Activated naive CD4-positive, alpha-beta T cell (primary cell): ENCODE measurements around the gene C3orf18.

Experiments used
- DNase-seq, 4 experiments: peaks; one replicate each; lab custom pipeline; 2025; lab: John Stamatoyannopoulos, UW

C3orf18 gene

DNA sequence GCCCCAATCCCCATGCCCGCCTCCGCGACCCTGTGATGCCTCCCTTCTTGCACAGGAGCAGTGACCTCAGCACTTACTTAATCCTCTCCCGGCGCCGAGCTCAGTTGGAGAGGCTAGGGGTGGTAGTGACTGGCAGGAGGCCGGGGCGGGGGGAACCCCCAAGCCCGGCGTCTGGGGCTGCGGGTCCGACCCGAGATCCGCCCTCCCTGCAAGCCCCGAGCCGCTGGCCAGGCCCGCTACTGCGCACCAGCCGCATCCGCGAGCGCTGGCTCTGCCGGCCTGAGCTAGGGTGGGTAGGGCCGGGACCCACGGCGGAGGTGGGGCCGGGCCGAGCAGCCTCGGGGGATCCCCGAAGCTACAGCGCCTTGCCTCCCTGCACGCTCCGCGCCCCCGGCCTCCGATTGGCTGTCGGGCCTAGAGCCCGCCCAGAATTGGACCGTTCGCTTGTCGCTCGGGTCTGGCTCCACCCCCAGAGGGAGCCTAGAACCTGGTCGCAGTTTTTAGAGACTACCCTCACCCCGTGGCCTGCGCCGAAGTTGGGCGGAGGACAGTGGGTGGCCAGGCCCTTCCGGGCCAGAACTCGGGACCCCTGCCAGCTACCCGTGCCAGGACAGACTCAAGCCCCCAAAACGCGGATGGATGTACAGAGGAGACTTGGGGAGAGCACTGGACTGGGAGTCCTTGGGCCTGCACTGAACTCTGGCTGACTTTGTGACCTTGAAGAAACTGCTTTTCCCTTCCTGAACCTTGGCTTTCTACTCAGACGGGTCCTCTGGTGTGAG lies at the start of gene C3orf18:
TSS of gene C3orf18 (minus strand) at position 362 of the 782 bp plus-strand sequence. CDS start 2,048 bp downstream, outside the sequence.
- DNase-seq: peak; percentile 73 to 87 (median 80)

DNA sequence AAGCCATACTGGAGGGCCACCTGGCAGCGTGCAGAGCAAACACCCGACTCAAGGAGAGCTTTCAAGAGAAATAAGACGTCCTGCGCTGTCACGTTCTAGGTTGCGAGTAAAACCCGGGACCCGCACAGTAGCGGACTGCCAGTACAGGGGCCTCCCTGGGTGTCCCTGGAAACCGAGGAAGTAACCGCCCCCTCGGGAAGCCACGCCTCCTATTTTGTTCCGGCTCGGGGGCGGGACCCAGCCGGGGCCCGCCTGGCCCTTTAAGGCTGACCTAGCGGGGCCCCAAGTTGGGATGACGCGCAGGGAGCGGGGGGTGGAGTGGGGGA lies 49.2 kb upstream of the C3orf18 start:
- DNase-seq: peak; percentile 81 to 88 (median 84)

DNA sequence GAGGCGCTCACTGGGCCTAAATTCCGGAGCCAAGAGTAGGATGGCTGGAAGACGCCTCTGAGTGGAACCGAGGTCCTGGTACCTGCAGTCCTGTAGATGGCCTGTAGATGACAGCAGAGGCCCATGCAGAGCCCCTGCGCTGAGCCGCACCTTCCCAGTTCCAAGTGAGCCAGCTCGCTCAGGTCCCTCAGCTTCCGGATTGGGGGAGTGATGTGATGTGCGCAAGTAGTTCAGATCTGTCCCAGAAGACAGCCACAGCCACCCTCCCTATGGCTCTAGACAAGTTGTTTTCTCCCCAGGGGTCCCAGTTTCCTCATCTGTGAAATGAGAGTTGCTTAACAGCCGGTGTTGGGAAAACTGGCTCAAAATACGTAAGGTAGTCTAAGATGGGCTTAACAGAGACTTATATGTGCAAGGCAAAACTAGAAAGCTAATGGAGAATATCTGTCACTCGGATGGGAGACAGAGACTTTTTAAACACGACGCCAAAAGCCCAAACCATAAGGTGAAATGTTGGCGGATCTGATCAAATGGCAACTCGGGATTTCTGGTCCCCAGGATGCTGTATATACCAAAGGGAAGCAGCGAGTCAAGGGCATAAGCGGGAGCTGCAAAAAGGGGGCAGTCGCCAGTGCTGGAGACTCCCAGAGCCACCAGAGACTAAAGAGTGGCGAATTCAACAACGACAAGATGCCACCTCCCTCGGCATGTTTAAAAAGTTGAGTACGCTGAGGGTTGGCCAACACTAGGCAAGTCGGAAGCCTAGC lies 48.6 kb upstream of the C3orf18 start:
- DNase-seq: peak; percentile 54 to 68 (median 60)

DNA sequence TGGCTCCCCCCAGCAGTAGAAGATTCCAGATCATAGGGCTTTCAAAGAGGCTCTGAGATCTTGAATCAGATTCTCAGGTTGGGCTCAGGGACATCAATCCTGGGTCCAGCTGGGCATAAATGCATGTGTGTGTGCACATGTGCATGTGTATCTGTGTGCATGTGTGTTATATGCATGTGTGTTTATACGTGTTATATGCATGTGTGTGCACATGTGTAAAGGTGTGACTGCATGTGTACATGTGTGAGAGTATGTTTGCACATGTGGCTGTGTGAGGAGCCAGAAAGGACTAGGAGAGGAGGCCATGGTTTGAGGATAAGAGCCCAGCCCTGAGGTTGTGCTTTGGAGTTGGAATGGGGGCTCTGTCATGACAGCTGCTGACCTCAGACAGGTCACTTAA lies 47.6 kb upstream of the C3orf18 start:
- no peak for DNase-seq

DNA sequence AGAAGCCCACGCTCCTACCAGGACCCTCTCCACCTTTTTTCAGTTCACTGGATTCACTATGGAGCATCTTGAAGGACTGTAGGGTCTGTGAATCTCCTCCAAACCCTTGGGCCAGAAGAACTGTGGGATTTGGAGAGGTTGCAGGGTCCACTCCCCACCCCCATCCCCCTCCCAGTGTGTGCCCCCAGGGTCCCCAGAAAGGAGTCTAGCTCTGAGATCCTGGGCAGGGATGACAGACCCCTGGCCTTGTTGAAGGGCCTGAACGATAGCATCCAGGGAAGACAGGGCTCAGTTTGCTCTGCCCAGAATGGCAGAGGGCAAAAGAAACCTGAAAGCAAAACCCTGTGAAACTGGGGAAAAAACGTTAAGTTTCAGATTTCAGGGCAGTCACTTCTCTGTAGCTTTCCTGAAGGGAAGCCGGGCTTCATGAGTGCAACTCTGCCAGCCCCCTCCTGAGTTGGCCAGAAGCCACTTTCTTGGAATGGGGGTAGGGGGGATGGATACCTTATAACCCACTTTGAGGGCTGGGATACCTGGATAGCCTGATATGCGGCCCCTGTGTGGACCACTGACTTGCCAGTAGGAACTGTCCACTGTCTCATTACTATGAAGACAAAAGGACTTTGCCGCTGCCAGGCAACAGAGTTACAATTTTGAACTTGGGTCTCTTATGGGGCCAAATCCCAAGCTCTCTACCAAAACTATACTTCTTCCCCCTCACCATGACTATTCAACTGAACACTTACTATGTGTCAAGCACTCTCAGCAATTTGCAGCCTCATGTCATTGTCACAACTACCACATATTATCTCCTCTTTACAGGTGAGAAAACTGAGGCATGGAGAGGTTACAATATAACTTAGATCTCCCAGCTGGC lies 45.7 kb upstream of the C3orf18 start:
- DNase-seq: no peak

DNA sequence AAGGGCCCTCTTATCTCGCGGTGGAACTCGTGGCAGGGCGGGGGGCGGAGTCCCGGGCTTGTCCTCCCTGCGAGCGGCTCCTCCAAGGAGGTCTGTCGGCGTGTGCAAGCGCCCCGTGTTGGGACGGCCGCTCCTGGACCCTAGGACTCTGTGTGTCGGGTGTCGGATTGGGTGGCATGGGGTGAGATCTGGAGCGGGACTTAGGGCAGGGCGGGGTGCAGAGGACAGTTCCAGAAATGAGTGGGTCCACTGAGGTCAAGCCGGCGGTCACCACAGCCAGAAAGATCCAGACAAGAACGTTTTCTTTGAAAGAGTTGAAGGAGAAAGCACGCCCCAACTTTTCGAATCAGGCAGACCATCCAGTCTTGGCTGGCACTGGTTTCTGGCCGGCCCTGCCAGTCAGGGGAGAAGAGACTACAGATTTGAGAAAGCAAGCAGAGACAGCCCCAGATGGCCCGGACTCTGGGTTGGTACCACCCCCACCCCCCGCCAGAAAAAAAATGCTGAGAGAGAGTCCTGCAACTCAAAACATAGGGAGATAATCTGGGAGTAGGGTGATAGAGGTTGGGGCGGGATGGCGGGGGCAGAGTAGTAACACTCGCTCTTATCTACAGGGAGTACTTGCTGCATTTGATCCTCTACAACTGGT lies 44.8 kb upstream of the C3orf18 start:
- DNase-seq: no peak

DNA sequence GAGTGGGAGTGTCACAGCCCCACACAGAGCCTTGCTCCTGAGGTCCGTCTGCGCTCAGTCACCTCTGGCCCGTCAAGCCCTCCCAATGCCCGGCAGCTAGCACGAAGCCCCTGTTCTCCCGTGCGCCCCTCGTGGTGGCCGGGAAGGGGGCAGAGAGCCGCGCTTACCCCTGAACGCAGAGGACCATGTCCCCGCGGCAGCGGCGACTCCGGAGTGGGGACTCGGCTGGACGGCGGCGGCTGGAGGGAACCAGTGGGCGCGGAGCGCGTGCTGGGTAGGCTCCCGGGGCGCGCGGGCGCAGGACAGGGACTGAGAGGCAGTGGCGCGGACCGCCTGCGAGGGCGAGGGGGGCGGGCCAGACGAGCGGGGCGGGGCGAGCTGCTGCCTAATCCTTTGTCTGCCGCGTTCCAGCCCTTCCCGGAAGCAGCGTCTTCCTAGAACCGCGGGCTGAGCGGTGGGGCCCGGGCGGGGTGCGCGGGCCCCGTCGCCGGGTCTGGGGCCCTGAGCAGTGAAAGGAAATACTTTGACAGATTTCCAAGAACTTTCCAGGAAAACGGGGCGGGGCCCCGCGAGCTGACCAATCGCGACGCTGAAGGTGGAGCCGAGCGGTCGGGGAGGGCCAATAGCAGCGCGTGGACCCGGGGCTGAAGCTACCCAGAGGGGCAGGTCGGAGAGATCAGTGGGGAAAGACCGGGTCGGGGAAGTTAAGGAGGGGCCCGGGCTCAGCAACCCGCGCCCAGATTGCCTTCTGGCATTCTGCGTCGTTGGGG lies 44.1 kb upstream of the C3orf18 start, which contains the start of gene CISH:
TSS of gene CISH (minus strand) at position 311 of the 770 bp plus-strand sequence. CDS start at position 187, 124 bp downstream.
- DNase-seq: peak; percentile 83 to 96 (median 90)

DNA sequence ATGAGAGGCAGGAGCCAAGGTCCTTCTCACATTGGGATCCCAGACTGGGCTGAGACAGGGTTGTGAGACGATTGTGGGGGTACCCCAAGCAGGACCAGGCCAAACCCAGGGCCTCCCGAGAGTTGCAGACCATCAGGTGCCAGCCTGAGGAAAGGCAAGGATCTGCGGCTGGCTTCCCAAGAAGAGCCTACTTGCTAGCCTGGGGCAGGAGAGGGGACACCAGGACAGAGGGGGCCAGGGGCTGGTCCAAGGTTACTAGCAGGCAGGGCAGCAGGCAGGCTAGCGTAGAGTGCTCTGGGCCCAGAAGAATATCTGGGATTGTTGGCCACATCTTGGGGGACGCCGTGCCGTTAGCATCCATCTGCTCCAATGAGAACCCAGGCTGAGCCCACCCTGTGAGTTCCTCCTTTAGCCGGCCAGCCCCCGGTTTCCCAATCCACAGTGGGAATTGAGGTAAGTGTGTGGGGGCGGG lies 43.5 kb upstream of the C3orf18 start:
- no peak for DNase-seq

DNA sequence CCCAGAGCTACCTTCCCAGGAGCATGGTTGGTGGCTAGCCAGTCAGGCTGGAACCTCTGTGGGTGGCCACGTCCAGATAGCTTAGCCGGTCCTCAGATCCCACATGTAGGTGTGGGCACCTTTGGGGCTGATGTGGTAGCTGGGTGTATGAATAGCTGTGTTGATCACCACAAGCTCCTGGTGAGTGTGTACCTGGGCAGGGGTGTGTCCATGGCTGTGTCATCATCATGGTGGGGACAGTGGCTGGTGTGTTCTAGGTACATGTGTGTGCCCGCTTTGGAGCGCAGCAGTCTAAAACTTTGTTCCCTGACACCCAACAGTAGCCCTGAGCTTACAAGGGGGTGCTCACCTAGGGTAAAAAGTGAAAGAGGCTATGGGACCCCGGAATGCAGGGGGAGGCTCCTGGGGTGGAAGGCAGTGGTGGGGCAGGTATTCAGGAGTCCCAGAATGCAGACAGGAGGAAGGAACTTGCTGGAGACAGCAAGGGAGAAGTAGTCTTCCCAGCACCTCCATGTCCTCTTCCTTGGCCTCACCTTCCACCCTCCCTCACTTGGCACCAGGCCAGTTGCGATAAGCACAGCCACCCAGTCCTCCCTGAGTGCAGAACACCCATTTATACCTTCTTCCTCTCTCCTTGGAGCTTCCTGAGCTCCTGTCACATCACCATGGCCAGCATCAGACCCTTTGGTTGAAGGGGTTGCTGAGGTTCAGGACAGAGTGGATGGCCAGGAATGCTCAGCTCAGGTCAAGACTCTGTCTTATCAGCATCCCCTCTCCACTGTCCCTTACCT lies 42.8 kb upstream of the C3orf18 start:
- DNase-seq: peak in 1 of 4 experiments; percentile 23

DNA sequence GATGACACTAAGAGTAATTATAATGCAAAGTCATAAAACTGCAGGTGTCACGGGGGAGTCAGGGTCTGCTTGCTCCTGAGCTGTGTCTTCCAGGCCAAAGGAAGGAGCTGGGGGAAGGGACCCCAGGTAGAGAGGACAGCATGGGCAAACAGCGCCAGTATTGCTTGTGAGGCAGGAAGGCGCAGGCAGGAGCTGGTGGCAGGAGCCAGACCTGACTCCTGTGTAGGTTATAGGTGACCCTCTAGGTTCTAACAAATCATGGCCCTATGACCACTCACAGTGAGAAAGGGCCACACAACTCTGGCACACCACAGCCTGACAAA lies 42.2 kb upstream of the C3orf18 start:
- DNase-seq: no peak

DNA sequence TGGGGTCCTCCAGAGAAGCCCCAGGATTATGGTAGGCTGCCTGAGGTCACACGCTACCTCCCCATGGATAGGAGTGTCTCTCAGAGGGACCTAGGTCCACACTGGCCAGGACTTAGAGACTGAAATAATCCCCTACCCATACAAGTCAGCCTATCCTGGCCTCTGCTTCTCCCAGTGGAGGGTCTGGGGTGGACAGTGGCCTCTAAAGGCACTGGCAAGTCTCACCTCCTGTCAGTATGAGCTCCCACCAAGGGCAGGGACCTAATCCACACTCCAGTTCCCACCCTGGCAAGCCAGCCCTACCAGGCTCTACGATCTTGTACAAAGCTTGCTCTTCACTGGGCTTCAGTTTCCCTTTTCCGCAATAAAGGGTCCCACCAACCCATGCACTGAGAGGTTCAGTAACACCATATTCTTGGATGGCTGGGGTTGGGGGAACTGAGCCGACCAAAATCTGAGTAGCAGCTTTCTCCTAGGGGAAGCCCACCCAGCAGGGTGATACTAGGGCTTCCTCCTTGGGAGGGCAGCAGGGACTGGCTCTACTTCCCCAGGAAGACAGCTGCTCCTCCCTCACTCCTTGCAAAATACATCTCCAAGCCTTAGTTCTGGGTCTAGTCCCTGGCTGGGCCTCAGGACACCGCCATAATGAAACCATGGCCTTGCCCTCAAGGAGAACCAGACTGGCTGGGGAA lies 41.7 kb upstream of the C3orf18 start:
- no peak for DNase-seq

DNA sequence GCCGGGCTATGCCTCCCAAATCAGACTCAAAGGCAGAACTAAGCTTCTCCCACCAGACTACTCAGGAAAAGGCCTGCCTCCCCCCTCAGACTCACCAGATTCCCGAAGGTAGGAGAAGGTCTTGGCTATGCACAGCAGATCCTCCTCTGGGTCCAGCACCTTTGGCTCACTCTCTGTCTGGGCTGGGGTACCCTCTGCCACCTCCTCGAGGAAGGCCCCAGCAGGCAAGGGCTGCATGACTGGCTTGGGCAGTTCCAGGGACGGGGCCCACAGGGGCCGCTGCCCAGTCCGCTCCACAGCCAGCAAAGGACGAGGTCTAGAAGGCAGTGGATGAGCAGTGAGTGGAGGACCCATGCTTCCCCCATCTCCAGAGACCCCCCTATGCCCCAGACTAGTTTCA lies 40.7 kb upstream of the C3orf18 start:
- DNase-seq: no peak

DNA sequence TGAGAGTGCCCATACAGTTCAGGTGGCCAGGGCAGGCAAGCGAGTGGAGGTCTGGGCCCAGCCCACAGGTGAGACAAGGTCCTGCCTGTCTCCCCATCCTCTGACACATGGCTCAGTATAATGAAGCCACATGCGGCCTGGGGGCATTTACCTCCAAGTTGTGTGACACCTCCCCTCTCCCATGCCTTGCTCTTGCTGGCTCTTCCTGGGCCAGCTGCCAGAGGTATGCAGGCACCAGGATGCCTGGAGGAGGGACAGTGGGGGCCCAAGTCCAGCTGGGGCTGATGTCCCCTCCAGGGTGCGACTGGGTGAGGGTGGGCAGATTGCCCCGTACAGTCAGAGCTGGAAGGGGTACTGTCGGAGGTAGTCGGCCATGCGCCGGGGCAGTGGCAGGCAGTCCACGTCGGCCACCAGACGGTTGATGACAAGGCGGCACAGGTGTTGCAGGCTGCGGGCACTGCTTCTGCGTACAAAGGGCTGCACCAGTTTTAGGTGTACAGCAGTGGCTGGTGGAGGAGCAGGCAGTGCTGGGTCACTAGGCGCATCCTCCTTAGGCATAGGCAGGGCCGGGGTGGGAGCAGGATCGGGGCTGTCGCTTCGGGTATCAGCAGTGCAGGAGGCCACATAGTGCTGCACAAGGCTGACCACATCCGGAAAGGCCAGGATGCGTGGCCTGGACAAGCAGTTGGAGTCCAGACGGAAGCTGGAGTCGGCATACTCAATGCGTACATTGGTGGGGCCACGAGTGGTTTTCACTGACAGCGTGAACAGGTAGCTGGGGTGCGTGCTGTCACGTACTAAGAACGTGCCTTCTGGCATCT lies 39.9 kb upstream of the C3orf18 start:
- no peak for DNase-seq

DNA sequence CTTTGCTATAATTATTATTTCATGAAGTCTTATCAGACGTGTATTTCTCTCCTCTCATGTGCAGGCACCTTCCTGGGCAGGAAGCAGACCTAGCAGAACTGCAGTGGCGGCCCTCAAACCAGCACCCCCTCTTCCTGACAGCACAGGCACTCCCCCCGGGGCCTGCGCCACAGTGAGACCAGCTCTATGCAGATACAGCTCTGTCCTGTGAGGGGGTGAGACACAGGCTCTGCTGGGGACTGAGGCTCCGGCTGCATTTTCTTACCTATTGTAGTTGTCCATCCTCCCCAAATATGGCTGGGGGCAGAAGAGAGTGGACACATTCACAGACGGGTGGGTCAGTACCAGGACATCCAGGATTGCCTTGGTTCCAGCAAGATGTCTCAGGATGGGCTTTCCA lies 39.0 kb upstream of the C3orf18 start:
- peak in 2 of 4 experiments; percentile 20 to 27 for DNase-seq

DNA sequence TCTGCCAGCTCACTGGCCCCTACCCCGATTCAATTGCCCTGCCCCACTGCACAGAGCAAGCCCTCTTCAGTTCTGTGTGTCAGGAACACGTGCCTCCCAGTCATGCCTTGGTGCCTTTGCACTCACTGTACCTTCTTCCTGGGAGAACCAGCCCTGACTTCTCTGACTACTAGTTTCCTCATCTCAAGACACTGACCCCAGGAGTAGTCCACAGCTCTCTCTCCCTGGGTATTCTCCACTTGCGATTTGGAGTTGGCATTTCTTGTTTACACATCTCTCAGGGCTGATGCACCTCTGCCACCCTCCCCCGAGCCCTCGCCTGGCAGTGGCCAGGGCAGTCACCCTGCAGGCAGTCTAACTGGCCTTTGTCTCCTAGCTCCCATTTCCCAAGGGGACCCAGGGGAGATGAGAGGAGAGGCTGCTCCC lies 38.4 kb upstream of the C3orf18 start:
- DNase-seq: no peak

DNA sequence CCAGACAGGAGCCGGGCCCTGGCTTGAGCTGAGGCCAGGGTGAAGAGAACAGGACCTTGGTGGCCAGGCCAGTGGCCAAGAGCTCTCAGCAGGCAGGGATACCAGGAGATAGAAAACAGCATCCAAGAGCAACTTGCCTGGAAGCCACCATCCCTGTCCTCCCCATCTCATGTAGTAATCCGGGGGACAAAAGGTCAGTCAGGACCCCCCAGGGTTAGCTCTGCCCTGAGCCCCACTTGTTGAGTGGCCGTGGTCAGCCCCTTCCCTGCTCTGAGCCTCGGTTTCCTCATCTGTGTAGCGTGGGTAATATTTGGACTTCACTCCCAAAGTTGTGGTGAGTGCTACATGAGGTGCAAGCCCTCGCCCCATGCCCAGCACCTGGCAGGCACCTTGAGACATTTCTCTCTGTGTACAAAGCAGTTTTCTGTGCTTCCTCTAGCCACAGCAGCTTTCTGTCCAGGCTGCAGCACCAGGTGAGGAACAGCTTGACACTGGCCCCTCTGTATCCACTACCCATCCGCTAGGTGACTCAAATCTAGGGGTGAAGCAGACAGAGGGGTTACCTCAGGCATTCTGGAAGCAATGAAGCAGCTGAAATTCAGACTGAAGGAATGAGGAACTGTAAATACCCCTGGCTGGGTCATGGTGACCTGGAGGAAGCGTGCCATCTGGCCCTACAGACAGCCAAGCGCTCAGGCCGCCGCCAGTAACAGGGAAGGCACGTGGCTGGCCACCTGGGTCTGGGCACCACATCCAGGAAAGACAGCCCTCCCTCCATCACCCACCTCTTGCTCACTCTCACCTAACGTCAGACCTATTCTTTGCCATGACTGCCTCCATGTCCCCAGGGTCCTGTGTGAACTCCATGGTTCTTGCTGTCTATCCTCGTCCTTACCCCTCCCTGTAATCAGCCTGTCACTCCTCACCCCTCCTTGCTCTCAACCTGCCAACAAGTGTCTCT lies 37.4 kb upstream of the C3orf18 start:
- DNase-seq: no peak

DNA sequence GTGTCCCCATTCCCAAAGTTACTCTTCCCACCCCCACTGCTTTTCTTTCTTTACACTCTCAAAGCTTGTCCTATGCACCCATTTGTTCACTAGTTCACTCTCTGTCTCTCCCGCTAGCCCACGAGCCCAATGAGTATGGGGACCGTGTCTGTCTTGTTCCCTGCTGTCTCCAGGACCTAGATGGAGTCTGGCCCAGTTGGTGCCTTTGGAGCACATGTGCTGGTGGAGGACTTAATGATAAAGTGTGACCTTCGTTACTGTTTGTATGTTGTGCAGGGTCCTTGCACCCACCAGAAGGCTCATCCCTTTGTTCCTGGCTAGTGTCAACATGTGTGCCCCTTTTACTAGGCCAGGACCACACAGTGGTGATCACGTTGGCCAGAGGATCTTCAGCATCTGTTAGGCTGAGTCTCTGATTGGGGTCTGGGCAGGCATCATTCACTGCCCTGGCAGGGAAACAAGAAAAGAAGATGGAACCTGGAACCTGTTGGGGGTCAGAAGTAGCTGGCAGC lies 36.6 kb upstream of the C3orf18 start:
- no peak for DNase-seq
